Stomach (tissue), 9 donors: ENCODE results near the gene TNFRSF8. TPM values are rescaled to one million over a fixed set of nuclear protein-coding genes. Genes with fewer than 3 reads are reported as not detected.

Experiments
- DNase-seq, 2 donors: peaks; one replicate each; pipeline versions ENCODE4 v3.0.0 to v3.0.0-alpha.2; 2013 to 2019
- H3K27ac ChIP-seq, 5 donors: fragments of 200-600 bp in 4 of 5; sonication (generic) in 4 of 5; one replicate each; pipeline ENCODE4 v1.5.1; 2013 to 2019; ENCODE audit warnings: mild to moderate bottlenecking in 1 of 5, moderate library complexity in 1 of 5
- H3K27me3 ChIP-seq, 3 donors: fragments of 200-600 bp; sonication (generic); one replicate each; pipeline ENCODE4 v1.5.1; 2017 to 2019; ENCODE audit warnings: mixed run types in 1 of 3
- H3K36me3 ChIP-seq, 4 donors: fragments of 200-600 bp; sonication (generic); 1 replicate in 3 of 4; 2 replicates in 1 of 4; pipeline ENCODE4 v1.5.1; 2016 to 2019
- H3K4me1 ChIP-seq, 4 donors: fragments of 200-600 bp; sonication (generic); one replicate each; pipeline ENCODE4 v1.5.1; 2016 to 2019
- H3K4me3 ChIP-seq, 4 donors: fragments of 200-600 bp; sonication (generic) in 3 of 4; one replicate each; pipeline ENCODE4 v1.5.1; 2016 to 2019; ENCODE audit warnings: mild to moderate bottlenecking in 1 of 4
- H3K9me3 ChIP-seq, 4 donors: fragments of 200-600 bp; sonication (generic); one replicate each; pipeline ENCODE4 v1.5.1; 2016 to 2019
- CTCF ChIP-seq, 7 experiments: fragments of 450-650 bp in 4 of 7; fragments of 200-600 bp in 3 of 7; sonication (generic) in 3 of 7; IDR thresholded peaks; one replicate each; pipeline ENCODE4 v1.5.1; 2016 to 2019; ENCODE audit warnings: antibody characterized with exemption in 7 of 7, control low read depth in 2 of 7, mild to moderate bottlenecking in 1 of 7
- EP300 ChIP-seq: sonication (generic); formaldehyde crosslinking; IDR thresholded peaks from one replicate; pipeline ENCODE4 v1.6.1; 2017; ENCODE audit warnings: antibody characterized with exemption
- POLR2A ChIP-seq, 4 donors: fragments of 450-650 bp; IDR thresholded peaks; one replicate each; pipeline ENCODE4 v1.6.1; 2016; ENCODE audit warnings: antibody characterized with exemption in 4 of 4, control low read depth in 2 of 4, mild to moderate bottlenecking in 1 of 4, moderate library complexity in 1 of 4
- POLR2AphosphoS5 ChIP-seq, 3 donors: sonication (generic); formaldehyde crosslinking; IDR thresholded peaks; one replicate each; pipeline ENCODE4 v1.6.1; 2016; ENCODE audit warnings: antibody characterized with exemption in 3 of 3
- WGBS, 5 donors: extraction: QIAGEN DNeasy Blood & Tissue Kit in 3 of 5; methylation state at CpG; one replicate each; pipeline versions ENCODE4 v1.1.5 to v1.1.7; 2013 to 2018; 5-methylcytosine and 5-hydroxymethylcytosine counted together
- intact Hi-C: fragments of 100-400 bp; cut with DNase I; formaldehyde crosslinking; loops from one replicate; pipeline ENCODE4 v1.15.1; 2023; ENCODE audit warnings: low total_unique reads
- polyA plus RNA-seq, 3 donors: library from polyadenylated mRNA; stranded (reverse); fragments of 200-250 nt; gene quantifications; one replicate each; pipeline ENCODE4 v1.2.3, GENCODE V29; 2013
- total RNA-seq, 5 donors: library from RNA; depleted of rRNA; stranded (reverse); fragments of >200 nt; gene quantifications; one replicate each; pipeline versions ENCODE4 v1.1.0 to v1.2.3, GENCODE V29; 2014 to 2016
- donor health status: healthy with polysubstance abuse.
- donor health status: Bipolar disorder and iron deficiency.
- donor health status: healthy.

The TNFRSF8 gene
- total and polyA plus RNA-seq, 8 donors = 0.18 to 2.1 (median 0.88) TPM; not detected in 2

- H3K27ac ChIP-seq = no peak overlapping the region
These were observed 74.0 kb downstream of the TNFRSF8 start for GRCh38 chr1:12136916-12137610.

GRCh38 chr1:12138196-12139168 is 75.4 kb downstream of the TNFRSF8 start:
- H3K4me1 ChIP-seq = peaks cover 6 to 37% (median 15%) of the 10 kb centered on the region in 4 donors
- H3K27ac ChIP-seq = no peak overlapping the region
- H3K9me3 ChIP-seq = no peaks in the 10 kb centered on the region
- WGBS, 5 donors = 83 to 90% (median 83%) methylated on average over 27 to 31 of the region's 31 CpGs
- intact Hi-C loops = no loop called here
- no peaks in the 10 kb centered on the region for H3K36me3 ChIP-seq
- no peaks in the 10 kb centered on the region for H3K27me3 ChIP-seq
- no peak overlapping the region for H3K4me3 ChIP-seq
- DNase-seq = no peak
- TF ChIP-seq EP300 = no peak
- TF ChIP-seq POLR2A (IDR thresholded peaks at IDR 0.05) = no peak
- TF ChIP-seq POLR2AphosphoS5 (IDR thresholded peaks at IDR 0.05) = no peak
- TF ChIP-seq CTCF (IDR thresholded peaks at IDR 0.05) = no peak

More at GRCh38 chr1:12136916-12137610, 74.0 kb downstream of the TNFRSF8 start:
- H3K36me3 ChIP-seq = no peaks in the 10 kb centered on the region
- no peaks in the 10 kb centered on the region for H3K27me3 ChIP-seq
- no peaks in the 10 kb centered on the region for H3K9me3 ChIP-seq
- TF ChIP-seq POLR2A (IDR thresholded peaks at IDR 0.05) = no peak
- TF ChIP-seq POLR2AphosphoS5 (IDR thresholded peaks at IDR 0.05) = no peak
- no peak for TF ChIP-seq EP300
- no peak for TF ChIP-seq CTCF (IDR thresholded peaks at IDR 0.05)
- H3K4me3 ChIP-seq = no peak overlapping the region
- WGBS, 5 donors = 66 to 88% (median 78%) methylated on average over 8 of the region's 8 CpGs
- intact Hi-C loops = no loop called here
- DNase-seq = no peak
- H3K4me1 ChIP-seq = peaks cover 0 to 34% (median 9%) of the 10 kb centered on the region in 4 donors

GRCh38 chr1:12140016-12140415 is 76.9 kb downstream of the TNFRSF8 start:
- Histone ChIP-seq H3K27me3 (no peaks in the 10 kb centered on the region), H3K36me3 (no peaks in the 10 kb centered on the region), H3K27ac (no peak overlapping the region), H3K4me1 (peaks cover 15 to 53% (median 27%) of the 10 kb centered on the region in 4 donors), H3K9me3 (no peaks in the 10 kb centered on the region), H3K4me3 (no peak overlapping the region)
- WGBS, 5 donors = 85 to 92% (median 89%) methylated on average over 4 of the region's 4 CpGs
- intact Hi-C loops = no loop called here
- DNase-seq = no peak
- TF ChIP-seq CTCF (IDR thresholded peaks at IDR 0.05) = no peak
- TF ChIP-seq EP300 = no peak
- no peak for TF ChIP-seq POLR2A (IDR thresholded peaks at IDR 0.05)
- no peak for TF ChIP-seq POLR2AphosphoS5 (IDR thresholded peaks at IDR 0.05)

GRCh38 chr1:12140515-12141162 is 77.5 kb downstream of the TNFRSF8 start:
- peak in 1 of 2 donors; percentile 55 for DNase-seq
- Histone ChIP-seq H3K27me3 (no peaks in the 10 kb centered on the region), H3K4me1 (peaks cover 15 to 55% (median 22%) of the 10 kb centered on the region in 4 donors), H3K27ac (no peak overlapping the region), H3K4me3 (no peak overlapping the region), H3K9me3 (no peaks in the 10 kb centered on the region), H3K36me3 (no peaks in the 10 kb centered on the region)
- 83 to 90% (median 86%) methylated on average over 12 of the region's 12 CpGs for WGBS, 5 donors
- intact Hi-C loops = no loop called here
- TF ChIP-seq POLR2A (IDR thresholded peaks at IDR 0.05) (no peak), CTCF (IDR thresholded peaks at IDR 0.05) (no peak), POLR2AphosphoS5 (IDR thresholded peaks at IDR 0.05) (no peak), EP300 (no peak)
